Measurements from ENCODE around the gene ACTN1.

The ACTN1 gene

GRCh38 chr14:68932231-68932630 lies 46.9 kb downstream of the ACTN1 start:
- DNase-seq, result peak in 2 of 3 donors; percentile 52

GRCh38 chr14:68931474-68932051 lies 47.5 kb downstream of the ACTN1 start:
- DNase-seq, result no peak

GRCh38 chr14:68931063-68931462 lies 48.0 kb downstream of the ACTN1 start:
- no peak for DNase-seq

GRCh38 chr14:68929623-68930307 lies 49.3 kb downstream of the ACTN1 start:
- DNase-seq, result peak; percentile 49 to 76 (median 66)

- DNase-seq, result no peak
Observed at GRCh38 chr14:68928770-68929550, 50.1 kb downstream of the ACTN1 start.

- DNase-seq, result no peak
Observed at GRCh38 chr14:68927956-68928675, 51.0 kb downstream of the ACTN1 start.

- no peak for DNase-seq
Observed at GRCh38 chr14:68927089-68927488, 52.0 kb downstream of the ACTN1 start.

- DNase-seq, result no peak
Observed at GRCh38 chr14:68926236-68926635, 52.9 kb downstream of the ACTN1 start.

GRCh38 chr14:68925373-68925772 lies 53.7 kb downstream of the ACTN1 start:
- no peak for DNase-seq

GRCh38 chr14:68924186-68925158 lies 54.6 kb downstream of the ACTN1 start:
- DNase-seq, result no peak

GRCh38 chr14:68922886-68923285 lies 56.2 kb downstream of the ACTN1 start:
- DNase-seq, result no peak

GRCh38 chr14:68922201-68922621 lies 56.9 kb downstream of the ACTN1 start:
- DNase-seq, result no peak

GRCh38 chr14:68921666-68922065 lies 57.4 kb downstream of the ACTN1 start:
- DNase-seq, result no peak

GRCh38 chr14:68921049-68921448 lies 58.1 kb downstream of the ACTN1 start:
- DNase-seq, result no peak

GRCh38 chr14:68919129-68919927 lies 59.8 kb downstream of the ACTN1 start:
- DNase-seq, result no peak

- no peak for DNase-seq
Observed at GRCh38 chr14:68918612-68919011, 60.5 kb downstream of the ACTN1 start.

GRCh38 chr14:68916358-68916941 lies 62.7 kb downstream of the ACTN1 start:
- no peak for DNase-seq

- no peak for DNase-seq
Observed at GRCh38 chr14:68913516-68913915, 65.6 kb downstream of the ACTN1 start.

- peak; percentile 90 to 94 (median 92) for DNase-seq
Observed at GRCh38 chr14:68911594-68912227, 67.4 kb downstream of the ACTN1 start.

- peak; percentile 70 to 84 (median 83) for DNase-seq
Observed at GRCh38 chr14:68910540-68910939, 68.6 kb downstream of the ACTN1 start.
